Measurements from ENCODE around the gene SLC44A3.

GRCh38 chr1:94921977-94922376 lies 101.8 kb downstream of the SLC44A3 start:
- no peak for TF ChIP-seq POLR2A (IDR thresholded peaks at IDR 0.05)
- no peak for TF ChIP-seq CTCF (IDR thresholded peaks at IDR 0.05)
